GM23338 (cell line): ENCODE results near the gene ADAMTSL2.

Source experiments
- CTCF ChIP-seq, 2 experiments: fragments of 200-600 bp in 1 of 2; sonication (generic) in 1 of 2; conservative IDR thresholded peaks; 2 replicates each; pipeline versions ENCODE4 v1.5.1 to v1.6.1; 2016 to 2017; ENCODE audit warnings: antibody characterized with exemption in 2 of 2, low read depth in 2 of 2, mild to moderate bottlenecking in 2 of 2, moderate library complexity in 1 of 2
- TF ChIP-seq, protein P1 (sequence below): IDR thresholded peaks from one replicate; pipeline ENCODE4 v1.6.1; 2018; ENCODE audit warnings: antibody characterized with exemption; ENCODE audit not compliant: unreplicated experiment

- TF ChIP-seq CTCF (conservative IDR thresholded peaks at IDR 0.05; ENCODE audit: low read depth in 2 of 2): no peak
- TF ChIP-seq, protein P1, sequence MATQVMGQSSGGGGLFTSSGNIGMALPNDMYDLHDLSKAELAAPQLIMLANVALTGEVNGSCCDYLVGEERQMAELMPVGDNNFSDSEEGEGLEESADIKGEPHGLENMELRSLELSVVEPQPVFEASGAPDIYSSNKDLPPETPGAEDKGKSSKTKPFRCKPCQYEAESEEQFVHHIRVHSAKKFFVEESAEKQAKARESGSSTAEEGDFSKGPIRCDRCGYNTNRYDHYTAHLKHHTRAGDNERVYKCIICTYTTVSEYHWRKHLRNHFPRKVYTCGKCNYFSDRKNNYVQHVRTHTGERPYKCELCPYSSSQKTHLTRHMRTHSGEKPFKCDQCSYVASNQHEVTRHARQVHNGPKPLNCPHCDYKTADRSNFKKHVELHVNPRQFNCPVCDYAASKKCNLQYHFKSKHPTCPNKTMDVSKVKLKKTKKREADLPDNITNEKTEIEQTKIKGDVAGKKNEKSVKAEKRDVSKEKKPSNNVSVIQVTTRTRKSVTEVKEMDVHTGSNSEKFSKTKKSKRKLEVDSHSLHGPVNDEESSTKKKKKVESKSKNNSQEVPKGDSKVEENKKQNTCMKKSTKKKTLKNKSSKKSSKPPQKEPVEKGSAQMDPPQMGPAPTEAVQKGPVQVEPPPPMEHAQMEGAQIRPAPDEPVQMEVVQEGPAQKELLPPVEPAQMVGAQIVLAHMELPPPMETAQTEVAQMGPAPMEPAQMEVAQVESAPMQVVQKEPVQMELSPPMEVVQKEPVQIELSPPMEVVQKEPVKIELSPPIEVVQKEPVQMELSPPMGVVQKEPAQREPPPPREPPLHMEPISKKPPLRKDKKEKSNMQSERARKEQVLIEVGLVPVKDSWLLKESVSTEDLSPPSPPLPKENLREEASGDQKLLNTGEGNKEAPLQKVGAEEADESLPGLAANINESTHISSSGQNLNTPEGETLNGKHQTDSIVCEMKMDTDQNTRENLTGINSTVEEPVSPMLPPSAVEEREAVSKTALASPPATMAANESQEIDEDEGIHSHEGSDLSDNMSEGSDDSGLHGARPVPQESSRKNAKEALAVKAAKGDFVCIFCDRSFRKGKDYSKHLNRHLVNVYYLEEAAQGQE: no peak
These were observed 66.2 kb downstream of the ADAMTSL2 start for GRCh38 chr9:133600739-133601138.
